Limb (tissue), 2 donors: ENCODE measurements around the gene FBXW11.
A peak's percentile ranks its signal among the peaks of the same experiment; 100 is the strongest.

Source experiments
- DNase-seq, 2 donors: peaks; one replicate each; pipeline ENCODE4 v3.0.0-alpha.2; 2016; ENCODE audit errors: extremely low spot score in 2 of 2

The FBXW11 gene

GRCh38 chr5:172006321-172007174 is at the start of gene FBXW11:
Gene FBXW11, minus strand, starts transcription at chr5:172006638. Its CDS starts 136 bp downstream, at chr5:172006502.
- DNase-seq, result peak; percentile 94 to 97

GRCh38 chr5:172055996-172056395 is 49.6 kb upstream of the FBXW11 start:
- DNase-seq, result no peak

- DNase-seq, result no peak
Measured at GRCh38 chr5:172055421-172055820, 49.0 kb upstream of the FBXW11 start.

- no peak for DNase-seq
Measured at GRCh38 chr5:172054611-172055153, 48.2 kb upstream of the FBXW11 start.

GRCh38 chr5:172052450-172053236 is 46.2 kb upstream of the FBXW11 start:
- DNase-seq, result no peak

GRCh38 chr5:172051643-172052339 is 45.4 kb upstream of the FBXW11 start:
- no peak for DNase-seq

GRCh38 chr5:172050080-172050479 is 43.6 kb upstream of the FBXW11 start:
- no peak for DNase-seq

- no peak for DNase-seq
Measured at GRCh38 chr5:172049226-172049796, 42.9 kb upstream of the FBXW11 start.

- no peak for DNase-seq
Measured at GRCh38 chr5:172048539-172049101, 42.2 kb upstream of the FBXW11 start.

GRCh38 chr5:172048170-172048422 is 41.7 kb upstream of the FBXW11 start:
- no peak for DNase-seq

- no peak for DNase-seq
Measured at GRCh38 chr5:172046593-172046992, 40.2 kb upstream of the FBXW11 start.

GRCh38 chr5:172045315-172045632 is 38.8 kb upstream of the FBXW11 start:
- DNase-seq, result no peak

- DNase-seq, result no peak
Measured at GRCh38 chr5:172044631-172045314, 38.3 kb upstream of the FBXW11 start.

- no peak for DNase-seq
Measured at GRCh38 chr5:172043865-172044264, 37.4 kb upstream of the FBXW11 start.

GRCh38 chr5:172042183-172042582 is 35.7 kb upstream of the FBXW11 start:
- DNase-seq, result no peak

GRCh38 chr5:172038167-172038566 is 31.7 kb upstream of the FBXW11 start:
- no peak for DNase-seq

- DNase-seq, result no peak
Measured at GRCh38 chr5:172035049-172035448, 28.6 kb upstream of the FBXW11 start.

GRCh38 chr5:172031894-172032461 is 25.5 kb upstream of the FBXW11 start:
- DNase-seq, result no peak

- DNase-seq, result no peak
Measured at GRCh38 chr5:172029876-172030275, 23.4 kb upstream of the FBXW11 start.

GRCh38 chr5:172028167-172028566 is 21.7 kb upstream of the FBXW11 start:
- DNase-seq, result no peak
